PFSK-1 (cell line): ENCODE measurements around the gene RALGDS.
"Not testable (repeated sequence)": the region's sequence is repeated elsewhere in the genome, so short reads cannot be mapped to it uniquely, and the experiment has no call there.

ENCODE experiments used
- FOXP2 ChIP-seq: optimal IDR thresholded peaks from 2 replicates; pipeline ENCODE3; 2011; ENCODE audit warnings: borderline replicate concordance, control low read depth, inconsistent platforms; ENCODE audit not compliant: insufficient read depth; ENCODE audit errors: extremely low read length, extremely low read depth
- POLR2AphosphoS5 ChIP-seq: IDR thresholded peaks from 2 replicates; pipeline ENCODE4 v1.6.1; 2012; ENCODE audit warnings: low read depth, mild to moderate bottlenecking, control low read depth, low read length, moderate library complexity
- SIN3A ChIP-seq: IDR thresholded peaks from 2 replicates; pipeline ENCODE4 v1.6.1; 2012; ENCODE audit warnings: mild to moderate bottlenecking, low read length, moderate library complexity, borderline replicate concordance; ENCODE audit not compliant: insufficient read depth
- TAF1 ChIP-seq: IDR thresholded peaks from 2 replicates; pipeline ENCODE4 v1.6.1; 2012; ENCODE audit warnings: low read length, control low read depth, borderline replicate concordance; ENCODE audit not compliant: insufficient read depth
- TF ChIP-seq, protein P1 (sequence below), 2 experiments: IDR thresholded peaks; 2 replicates each; pipeline versions ENCODE4 v1.6.1 to v1.8.0; 2011 to 2012; ENCODE audit warnings: low read depth in 2 of 2, low read length in 2 of 2, control low read depth in 1 of 2, inconsistent platforms in 1 of 2, mild to moderate bottlenecking in 1 of 2, moderate library complexity in 1 of 2; ENCODE audit not compliant: insufficient read depth in 1 of 2

Gene RALGDS

DNA sequence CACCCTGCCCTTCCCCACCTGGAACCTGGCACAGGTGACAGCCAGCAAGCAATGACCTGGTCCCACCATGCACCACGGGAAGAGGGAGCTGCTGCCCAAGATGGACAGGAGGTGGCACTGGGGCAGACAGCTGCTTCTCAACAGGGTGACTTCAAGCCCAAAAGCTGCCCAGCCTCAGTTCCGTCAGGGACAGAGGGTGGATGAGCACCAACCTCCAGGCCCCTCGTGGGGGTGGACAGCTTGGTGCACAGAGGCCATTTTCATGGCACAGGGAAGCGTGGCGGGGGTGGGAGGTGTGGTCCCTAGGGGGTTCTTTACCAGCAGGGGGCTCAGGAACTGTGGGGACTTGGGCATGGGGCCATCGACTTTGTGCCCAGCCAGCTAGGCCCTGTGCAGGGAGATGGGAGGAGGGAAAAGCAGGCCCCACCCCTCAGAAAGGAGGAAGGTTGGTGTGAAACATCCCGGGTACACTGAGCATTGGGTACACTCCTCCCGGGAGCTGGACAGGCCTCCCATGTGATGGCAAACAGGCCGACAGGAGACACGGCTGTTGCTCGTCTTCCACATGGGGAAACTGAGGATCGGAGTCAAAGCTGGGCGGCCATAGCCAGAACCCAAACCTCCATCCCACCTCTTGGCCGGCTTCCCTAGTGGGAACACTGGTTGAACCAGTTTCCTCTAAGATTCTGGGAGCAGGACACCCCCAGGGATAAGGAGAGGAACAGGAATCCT, 57.4 kb downstream of the RALGDS start:
- TF ChIP-seq, protein P1, sequence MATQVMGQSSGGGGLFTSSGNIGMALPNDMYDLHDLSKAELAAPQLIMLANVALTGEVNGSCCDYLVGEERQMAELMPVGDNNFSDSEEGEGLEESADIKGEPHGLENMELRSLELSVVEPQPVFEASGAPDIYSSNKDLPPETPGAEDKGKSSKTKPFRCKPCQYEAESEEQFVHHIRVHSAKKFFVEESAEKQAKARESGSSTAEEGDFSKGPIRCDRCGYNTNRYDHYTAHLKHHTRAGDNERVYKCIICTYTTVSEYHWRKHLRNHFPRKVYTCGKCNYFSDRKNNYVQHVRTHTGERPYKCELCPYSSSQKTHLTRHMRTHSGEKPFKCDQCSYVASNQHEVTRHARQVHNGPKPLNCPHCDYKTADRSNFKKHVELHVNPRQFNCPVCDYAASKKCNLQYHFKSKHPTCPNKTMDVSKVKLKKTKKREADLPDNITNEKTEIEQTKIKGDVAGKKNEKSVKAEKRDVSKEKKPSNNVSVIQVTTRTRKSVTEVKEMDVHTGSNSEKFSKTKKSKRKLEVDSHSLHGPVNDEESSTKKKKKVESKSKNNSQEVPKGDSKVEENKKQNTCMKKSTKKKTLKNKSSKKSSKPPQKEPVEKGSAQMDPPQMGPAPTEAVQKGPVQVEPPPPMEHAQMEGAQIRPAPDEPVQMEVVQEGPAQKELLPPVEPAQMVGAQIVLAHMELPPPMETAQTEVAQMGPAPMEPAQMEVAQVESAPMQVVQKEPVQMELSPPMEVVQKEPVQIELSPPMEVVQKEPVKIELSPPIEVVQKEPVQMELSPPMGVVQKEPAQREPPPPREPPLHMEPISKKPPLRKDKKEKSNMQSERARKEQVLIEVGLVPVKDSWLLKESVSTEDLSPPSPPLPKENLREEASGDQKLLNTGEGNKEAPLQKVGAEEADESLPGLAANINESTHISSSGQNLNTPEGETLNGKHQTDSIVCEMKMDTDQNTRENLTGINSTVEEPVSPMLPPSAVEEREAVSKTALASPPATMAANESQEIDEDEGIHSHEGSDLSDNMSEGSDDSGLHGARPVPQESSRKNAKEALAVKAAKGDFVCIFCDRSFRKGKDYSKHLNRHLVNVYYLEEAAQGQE (IDR thresholded peaks at IDR 0.05; ENCODE audit: insufficient read depth in 1 of 2, low read depth in 2 of 2, low read length in 2 of 2): no peak
- TF ChIP-seq SIN3A (no peak), FOXP2 (no peak), TAF1 (no peak), POLR2AphosphoS5 (no peak)

DNA sequence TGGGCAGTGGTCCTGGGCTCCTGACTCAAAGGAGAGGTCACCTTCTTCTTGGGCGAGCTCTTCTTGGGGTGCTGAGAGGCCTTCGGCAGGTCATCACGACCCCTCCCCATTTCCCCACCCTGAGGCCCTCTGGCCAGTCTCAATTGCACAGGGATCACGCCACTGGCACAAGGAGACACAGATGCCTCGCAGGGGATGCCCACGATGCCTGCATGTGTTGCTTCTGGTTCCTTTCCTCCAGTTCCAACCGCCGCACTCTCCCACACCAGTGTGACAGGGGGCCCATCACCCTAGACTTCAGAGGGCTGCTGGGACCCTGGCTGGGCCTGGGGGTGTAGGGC, 57.9 kb downstream of the RALGDS start:
- no peak for TF ChIP-seq TAF1
- TF ChIP-seq, protein P1 (IDR thresholded peaks at IDR 0.05; ENCODE audit: insufficient read depth in 1 of 2, low read depth in 2 of 2, low read length in 2 of 2): no peak
- no peak for TF ChIP-seq FOXP2
- no peak for TF ChIP-seq POLR2AphosphoS5
- TF ChIP-seq SIN3A: no peak

DNA sequence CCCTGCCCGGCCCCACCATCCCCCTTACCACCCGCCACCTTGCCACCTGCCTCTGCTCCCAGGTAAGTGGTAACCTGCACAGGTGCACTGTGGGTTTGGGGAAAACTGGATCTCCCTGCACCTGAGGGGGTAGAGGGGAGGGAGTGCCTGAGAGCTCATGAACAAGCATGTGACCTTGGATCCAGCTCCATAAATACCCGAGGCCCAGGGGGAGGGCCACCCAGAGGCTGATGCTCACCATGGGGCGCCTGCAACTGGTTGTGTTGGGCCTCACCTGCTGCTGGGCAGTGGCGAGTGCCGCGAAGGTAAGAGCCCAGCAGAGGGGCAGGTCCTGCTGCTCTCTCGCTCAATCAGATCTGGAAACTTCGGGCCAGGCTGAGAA, 59.3 kb downstream of the RALGDS start, which contains the start of gene CEL:
Gene CEL (plus strand): TSS at position 218 of the 382 bp plus-strand sequence. CDS start 22 bp downstream, at position 240.
- TF ChIP-seq SIN3A, FOXP2, TAF1: not testable (repeated sequence)

DNA sequence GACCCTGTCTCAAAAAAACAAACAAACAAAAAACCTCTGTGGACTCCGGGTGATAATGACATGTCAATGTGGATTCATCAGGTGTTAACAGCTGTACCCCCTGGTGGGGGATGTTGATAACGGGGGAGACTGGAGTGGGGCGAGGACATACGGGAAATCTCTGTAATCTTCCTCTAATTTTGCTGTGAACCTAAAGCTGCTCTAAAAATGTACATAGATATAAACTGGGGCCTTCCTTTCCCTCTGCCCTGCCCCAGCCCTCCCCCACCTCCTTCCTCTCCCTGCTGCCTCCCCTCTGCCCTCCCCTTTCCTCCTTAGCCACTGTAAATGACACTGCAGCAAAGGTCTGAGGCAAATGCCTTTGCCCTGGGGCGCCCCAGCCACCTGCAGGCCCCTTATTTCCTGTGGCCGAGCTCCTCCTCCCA, 60.6 kb downstream of the RALGDS start:
- TF ChIP-seq TAF1 (no peak), POLR2AphosphoS5 (no peak), SIN3A (no peak), FOXP2 (no peak)
- TF ChIP-seq, protein P1 (IDR thresholded peaks at IDR 0.05; ENCODE audit: insufficient read depth in 1 of 2, low read depth in 2 of 2, low read length in 2 of 2): no peak

DNA sequence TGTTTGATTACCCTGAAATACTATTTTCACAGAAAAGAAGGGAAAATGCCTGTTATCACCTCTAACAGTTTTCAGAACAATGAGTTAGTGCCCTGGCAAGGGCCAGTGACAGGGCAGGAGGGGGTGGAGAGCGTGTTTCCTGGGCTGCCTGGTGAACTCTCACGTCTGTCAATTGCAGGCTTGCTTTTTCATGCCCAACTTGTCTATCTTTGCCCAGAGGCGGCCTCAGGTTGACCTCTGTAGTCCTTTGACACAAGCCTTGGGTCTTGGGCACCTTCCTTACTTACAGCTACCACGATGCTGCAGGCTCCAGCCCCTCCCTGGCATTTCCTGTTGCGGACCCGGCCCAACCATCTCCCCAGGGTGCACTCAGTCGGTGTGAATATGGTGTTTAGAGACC, 61.4 kb downstream of the RALGDS start:
- TF ChIP-seq, protein P1 (IDR thresholded peaks at IDR 0.05; ENCODE audit: insufficient read depth in 1 of 2, low read depth in 2 of 2, low read length in 2 of 2): no peak
- TF ChIP-seq TAF1 (no peak), SIN3A (no peak), POLR2AphosphoS5 (no peak), FOXP2 (no peak)
